Lung microvascular endothelial cell (primary cell): ENCODE measurements around the gene KCNK18. TPM values are rescaled to one million over a fixed set of nuclear protein-coding genes. Genes with fewer than 3 reads are reported as not detected.

Source experiments
- DNase-seq, 2 donors: peaks; one replicate each; pipeline versions ENCODE4 v3.0.0 to v3.0.0-alpha.2; 2010; ENCODE audit warnings: low read depth in 2 of 2
- total RNA-seq: library from RNA; depleted of rRNA; stranded (reverse); fragments of >200 nt; gene quantifications from 2 replicates; pipeline ENCODE4 v1.2.1, GENCODE V29; 2014

The KCNK18 gene
- total RNA-seq, result not detected in 2 replicates

- DNase-seq, result no peak
These were observed at the start of gene KCNK18 for GRCh38 chr10:117197189-117197588. Gene KCNK18, plus strand, starts transcription at chr10:117197489. Its CDS starts 0 bp downstream, at chr10:117197489.

GRCh38 chr10:117148284-117148683, 49.0 kb upstream of the KCNK18 start:
- DNase-seq, result no peak

DNA sequence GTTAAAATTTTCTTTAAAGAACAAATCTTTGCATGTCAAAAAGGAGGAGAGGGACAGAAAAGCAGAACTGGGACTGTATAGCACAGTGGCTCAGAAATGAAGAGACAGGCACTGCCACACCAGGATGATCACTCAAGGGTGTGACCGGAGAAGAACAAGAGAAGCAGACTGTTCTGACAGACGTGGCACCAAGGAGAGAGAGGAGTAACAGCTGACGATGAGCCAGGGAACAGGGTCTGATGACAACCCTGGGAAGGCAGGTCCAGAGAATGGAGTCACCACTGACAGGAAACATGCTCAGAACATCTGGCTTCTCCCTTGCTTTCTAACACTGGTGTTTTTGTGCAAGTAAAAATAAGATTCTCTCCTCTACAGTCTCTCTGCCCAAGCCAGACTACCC, 44.6 kb upstream of the KCNK18 start:
- DNase-seq, result no peak

- no peak for DNase-seq
These were observed 39.0 kb upstream of the KCNK18 start for GRCh38 chr10:117158297-117158696.

DNA sequence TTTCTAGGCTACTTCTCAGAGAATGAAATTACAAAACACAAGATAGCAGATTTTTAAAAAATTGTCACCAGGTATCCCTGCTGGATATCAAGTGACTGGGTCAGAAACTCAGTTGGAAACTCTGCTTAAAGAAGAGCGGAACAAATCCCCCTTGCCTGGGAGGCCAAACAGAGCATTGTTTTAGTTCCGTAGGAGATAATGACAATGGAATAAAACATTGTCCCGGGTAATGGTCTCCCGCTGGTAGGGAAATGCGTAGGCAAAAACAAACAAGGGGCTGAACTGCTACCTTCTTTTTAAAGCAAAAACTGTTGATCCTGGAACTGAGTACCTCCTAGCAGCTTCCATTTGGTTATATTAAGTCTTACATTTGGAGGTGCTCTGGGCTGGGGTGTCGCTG, 37.9 kb upstream of the KCNK18 start:
- DNase-seq, result no peak

GRCh38 chr10:117160567-117160966, 36.7 kb upstream of the KCNK18 start:
- DNase-seq, result no peak

- no peak for DNase-seq
These were observed 35.8 kb upstream of the KCNK18 start for GRCh38 chr10:117161386-117162033.

- DNase-seq, result no peak
These were observed 34.9 kb upstream of the KCNK18 start for GRCh38 chr10:117162093-117163060.

DNA sequence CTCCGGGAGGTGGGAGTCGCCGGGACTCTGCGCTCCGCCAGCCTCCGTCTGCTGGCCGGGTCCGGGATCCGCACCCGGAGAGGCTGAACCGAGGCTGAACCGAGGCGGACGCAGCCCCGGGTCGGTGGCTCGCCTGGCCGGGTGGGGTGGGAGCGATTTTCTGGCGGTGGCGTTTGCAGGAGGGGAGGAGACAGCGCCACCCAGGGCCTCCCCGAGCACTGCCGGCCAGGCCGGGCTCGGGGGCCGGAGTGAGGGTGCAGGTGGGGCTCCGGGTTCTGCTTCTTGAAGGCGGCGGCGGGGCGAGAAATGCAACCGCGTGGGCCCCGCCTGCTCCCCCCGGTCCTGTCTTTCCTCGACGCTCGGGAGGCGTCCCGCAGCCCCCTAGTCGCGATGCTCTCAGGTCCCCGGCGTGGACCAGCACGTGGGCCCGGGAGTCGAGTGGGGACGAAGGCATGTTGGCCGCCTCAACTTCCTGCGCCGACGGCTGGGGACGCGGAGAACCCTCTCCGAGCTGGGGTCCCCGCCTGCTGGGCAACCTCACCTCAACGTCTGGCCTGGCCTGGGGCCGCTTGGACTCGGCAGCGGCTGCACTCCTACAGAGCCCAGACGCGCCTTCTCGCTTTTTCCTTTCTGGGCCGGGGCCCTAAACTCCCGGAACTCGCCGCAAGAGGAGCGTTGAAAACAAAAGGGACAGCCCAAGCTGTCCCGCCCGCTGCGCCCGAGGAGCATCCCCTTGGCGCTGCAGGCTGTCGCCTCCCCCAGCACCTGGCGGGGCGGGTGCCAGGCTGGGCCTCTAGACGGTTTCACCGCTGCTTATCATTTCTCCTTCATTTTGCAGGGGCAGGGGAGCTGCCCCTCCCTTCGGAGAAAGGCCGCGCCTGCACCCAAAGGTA, 34.0 kb upstream of the KCNK18 start:
- DNase-seq, result no peak

DNA sequence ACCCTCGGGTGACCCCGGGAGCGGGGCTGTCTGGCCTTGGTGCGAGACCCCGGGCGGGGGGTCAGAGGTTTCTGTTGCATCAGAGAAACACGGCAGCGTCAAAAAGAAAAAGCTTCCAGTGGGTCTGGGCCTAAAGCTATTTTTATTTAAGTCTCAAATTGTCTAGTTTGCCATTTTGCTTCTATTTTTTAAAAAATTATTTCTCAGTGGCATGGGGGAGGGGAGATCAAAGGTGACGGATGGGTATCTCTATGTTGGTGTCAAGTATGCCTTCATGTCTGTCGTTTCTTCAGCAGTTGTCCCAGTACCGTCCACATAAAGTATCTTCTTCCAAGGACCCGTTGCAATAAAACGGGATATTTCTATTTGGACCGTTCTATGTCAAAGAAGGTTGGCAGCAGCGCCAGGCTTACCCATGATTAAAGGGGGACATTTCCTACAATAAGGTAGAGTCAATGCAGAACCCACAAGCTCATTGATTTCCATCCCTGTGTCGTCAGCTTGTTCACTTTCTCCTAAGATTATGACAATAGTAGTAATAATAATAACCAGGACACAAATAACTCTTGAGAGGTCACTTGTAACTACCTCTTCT, 33.2 kb upstream of the KCNK18 start:
- DNase-seq, result no peak

DNA sequence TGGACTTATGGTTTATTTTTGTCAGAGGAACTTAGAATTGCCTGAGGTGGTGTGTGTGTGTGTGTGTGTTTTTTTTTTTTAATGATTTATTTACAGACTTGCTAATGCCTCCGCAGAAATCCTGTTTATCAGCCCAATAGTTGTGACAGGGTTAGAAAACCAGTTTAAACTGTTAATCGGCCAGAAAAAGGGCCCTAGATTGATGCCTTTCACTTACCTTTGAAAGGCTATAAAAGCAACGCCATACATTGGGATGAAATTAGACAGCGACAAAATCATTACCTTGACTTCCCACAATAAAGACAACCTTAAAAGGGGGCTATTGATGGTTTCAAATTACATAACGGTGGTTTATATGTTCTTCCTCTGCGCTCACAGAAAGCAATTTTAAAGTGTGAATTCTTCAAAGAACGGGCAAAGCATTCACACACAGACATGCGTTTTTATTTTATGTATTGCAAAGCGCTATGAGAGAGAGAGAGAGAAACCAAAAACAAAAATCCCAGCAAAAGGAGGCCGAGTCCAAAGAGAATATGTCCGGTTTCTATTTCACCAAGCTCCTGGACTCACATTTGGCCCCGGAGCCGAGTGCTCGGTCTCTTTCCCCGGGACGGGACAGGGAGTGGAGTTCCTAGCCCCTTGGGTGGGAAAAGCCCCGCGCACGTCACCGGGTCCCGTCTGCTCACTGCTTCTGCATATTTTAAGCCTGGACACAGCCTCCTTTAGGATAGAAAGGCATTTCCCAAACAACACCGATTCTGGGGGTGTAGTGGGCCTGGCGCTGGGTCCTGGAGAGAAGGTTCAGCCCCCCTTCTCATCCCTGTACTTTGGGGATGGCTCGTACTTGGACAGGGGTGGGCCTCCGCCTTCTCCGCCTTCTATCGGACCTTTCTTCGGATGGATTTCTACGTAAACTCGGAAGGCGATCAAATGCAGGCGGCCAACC, 32.4 kb upstream of the KCNK18 start:
- DNase-seq, result no peak

DNA sequence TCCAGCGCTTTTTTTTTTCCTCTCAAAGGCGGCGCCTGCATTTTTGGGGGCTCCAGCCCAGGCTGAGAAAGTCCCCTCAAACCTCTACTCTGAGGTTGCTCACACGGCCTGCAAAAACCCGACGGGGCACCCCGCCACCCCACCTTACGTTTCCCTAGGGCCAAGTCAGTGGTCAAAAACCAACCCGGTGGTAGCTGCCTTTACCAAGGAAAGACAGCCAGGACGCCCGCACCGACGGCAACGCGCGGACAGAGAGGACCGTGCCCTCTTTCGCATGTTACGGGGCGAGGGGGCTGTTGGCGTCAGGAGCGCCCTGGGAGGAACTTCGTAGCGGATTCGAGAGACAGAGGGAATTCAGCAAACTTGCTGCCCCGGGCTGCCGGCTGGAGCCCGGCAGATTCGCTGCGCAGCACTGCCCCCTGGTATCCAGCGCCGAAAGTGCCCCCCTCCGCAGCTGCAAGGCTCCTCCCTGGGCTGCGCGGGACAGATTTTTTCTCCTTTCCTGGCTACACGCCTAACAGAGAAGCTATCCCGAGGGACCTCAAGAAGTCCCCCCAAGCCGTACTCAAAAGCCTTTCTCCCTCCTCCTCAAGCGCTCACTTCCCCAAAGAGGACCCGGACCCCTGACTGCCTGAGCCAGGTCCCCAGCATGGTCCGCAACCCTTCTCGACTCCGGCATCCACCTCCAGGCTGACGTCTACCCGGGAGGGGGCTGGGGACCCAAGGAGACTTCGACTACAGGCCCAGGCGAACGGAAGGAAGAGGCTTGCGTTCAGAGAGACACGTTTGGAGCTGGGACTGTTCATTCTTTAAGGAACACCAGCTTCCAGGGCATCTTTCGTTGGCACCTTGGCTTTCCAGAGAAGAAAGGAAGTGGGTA, 31.5 kb upstream of the KCNK18 start:
- peak; percentile 62 to 68 for DNase-seq

GRCh38 chr10:117166418-117167345, 30.6 kb upstream of the KCNK18 start:
- DNase-seq, result no peak

DNA sequence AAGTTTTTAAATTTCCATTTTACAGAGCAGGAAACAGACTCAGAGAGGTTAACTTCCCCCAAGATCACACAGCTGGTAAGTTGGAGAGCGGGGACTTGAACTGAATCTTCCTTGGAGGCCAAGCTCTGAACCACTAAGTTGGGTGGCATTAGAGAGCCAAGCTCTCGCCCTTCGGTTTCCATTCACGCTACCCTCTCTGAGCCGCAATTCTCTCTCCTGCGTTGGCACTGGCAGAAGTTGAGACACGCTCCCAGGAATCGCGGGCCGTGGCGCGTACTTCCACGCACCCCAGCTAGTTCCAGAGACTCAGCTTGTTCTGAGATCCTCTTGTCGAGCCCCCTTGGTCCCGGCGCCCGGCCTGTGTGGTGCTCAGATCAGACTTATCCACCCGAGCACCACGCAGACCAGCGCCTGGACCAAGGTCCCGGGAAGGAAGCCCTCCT, 29.9 kb upstream of the KCNK18 start:
- no peak for DNase-seq

- DNase-seq, result peak; percentile 43 to 55
These were observed 29.3 kb upstream of the KCNK18 start for GRCh38 chr10:117167789-117168674.

GRCh38 chr10:117168729-117169128, 28.6 kb upstream of the KCNK18 start:
- DNase-seq, result no peak

- DNase-seq, result no peak
These were observed 27.8 kb upstream of the KCNK18 start for GRCh38 chr10:117169480-117169879.
